ENCODE data around the gene IQSEC2.

DNA sequence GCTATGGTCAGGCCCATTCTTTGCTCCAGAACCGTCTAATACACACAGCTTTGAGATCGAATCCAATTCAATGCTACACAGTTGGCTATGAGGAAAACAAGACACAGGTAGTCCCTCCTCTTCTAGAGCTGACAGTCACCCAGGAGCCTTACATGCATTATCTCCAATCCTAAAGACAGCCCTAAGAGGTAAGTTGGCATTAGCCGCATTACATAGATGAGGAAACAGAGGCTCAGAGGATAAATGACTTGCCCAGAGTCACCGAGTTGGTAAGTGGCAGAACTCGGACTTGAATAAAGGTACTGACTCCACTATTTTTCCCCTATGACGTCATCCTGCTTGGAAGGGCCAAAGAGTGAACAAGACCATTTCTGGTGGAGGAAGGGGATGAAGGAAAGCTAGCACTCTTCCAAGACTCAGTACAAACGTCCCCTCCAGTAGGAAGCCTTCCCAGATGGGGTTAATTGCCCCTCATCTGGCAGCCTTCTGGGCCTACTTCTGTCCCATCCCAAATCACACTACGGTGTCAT lies 8.5 kb downstream of the IQSEC2 start:
- TF ChIP-seq, protein P1, sequence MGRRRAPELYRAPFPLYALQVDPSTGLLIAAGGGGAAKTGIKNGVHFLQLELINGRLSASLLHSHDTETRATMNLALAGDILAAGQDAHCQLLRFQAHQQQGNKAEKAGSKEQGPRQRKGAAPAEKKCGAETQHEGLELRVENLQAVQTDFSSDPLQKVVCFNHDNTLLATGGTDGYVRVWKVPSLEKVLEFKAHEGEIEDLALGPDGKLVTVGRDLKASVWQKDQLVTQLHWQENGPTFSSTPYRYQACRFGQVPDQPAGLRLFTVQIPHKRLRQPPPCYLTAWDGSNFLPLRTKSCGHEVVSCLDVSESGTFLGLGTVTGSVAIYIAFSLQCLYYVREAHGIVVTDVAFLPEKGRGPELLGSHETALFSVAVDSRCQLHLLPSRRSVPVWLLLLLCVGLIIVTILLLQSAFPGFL (CRISPR knock-in tag; IDR thresholded peaks at IDR 0.05) = no peak
- TF ChIP-seq FOXA1 (IDR thresholded peaks at IDR 0.05; ENCODE audit: borderline replicate concordance) (no peak), FOS (IDR thresholded peaks at IDR 0.05; ENCODE audit: extremely low read depth, insufficient read length) (no peak), ELF4 (CRISPR knock-in tag; IDR thresholded peaks at IDR 0.05) (no peak), POLR2A (conservative IDR thresholded peaks at IDR 0.05) (no peak), TAF15 (IDR thresholded peaks at IDR 0.05; ENCODE audit: low read depth, low read length) (no peak), NFE2 (IDR thresholded peaks at IDR 0.05; ENCODE audit: low read depth) (no peak), RCOR1 (IDR thresholded peaks at IDR 0.05; ENCODE audit: borderline replicate concordance in 1 of 2, low read depth in 2 of 2, low read length in 2 of 2) (no peak), ATF1 (CRISPR knock-in tag; IDR thresholded peaks at IDR 0.05) (no peak), ATF1 (tag; IDR thresholded peaks at IDR 0.05) (no peak), ZBTB33 (CRISPR knock-in tag; IDR thresholded peaks at IDR 0.05) (no peak)
- TF ChIP-seq, protein P2, sequence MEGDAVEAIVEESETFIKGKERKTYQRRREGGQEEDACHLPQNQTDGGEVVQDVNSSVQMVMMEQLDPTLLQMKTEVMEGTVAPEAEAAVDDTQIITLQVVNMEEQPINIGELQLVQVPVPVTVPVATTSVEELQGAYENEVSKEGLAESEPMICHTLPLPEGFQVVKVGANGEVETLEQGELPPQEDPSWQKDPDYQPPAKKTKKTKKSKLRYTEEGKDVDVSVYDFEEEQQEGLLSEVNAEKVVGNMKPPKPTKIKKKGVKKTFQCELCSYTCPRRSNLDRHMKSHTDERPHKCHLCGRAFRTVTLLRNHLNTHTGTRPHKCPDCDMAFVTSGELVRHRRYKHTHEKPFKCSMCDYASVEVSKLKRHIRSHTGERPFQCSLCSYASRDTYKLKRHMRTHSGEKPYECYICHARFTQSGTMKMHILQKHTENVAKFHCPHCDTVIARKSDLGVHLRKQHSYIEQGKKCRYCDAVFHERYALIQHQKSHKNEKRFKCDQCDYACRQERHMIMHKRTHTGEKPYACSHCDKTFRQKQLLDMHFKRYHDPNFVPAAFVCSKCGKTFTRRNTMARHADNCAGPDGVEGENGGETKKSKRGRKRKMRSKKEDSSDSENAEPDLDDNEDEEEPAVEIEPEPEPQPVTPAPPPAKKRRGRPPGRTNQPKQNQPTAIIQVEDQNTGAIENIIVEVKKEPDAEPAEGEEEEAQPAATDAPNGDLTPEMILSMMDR (IDR thresholded peaks at IDR 0.05 in 2 of 3, conservative IDR thresholded peaks at IDR 0.05 in 1 of 3; ENCODE audit: insufficient read depth in 2 of 3, low read depth in 1 of 3, low read length in 3 of 3) = no peak
- TF ChIP-seq, protein P3, sequence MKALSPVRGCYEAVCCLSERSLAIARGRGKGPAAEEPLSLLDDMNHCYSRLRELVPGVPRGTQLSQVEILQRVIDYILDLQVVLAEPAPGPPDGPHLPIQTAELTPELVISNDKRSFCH (CRISPR knock-in tag; IDR thresholded peaks at IDR 0.05) = no peak
- TF ChIP-seq, protein P3 (tag; IDR thresholded peaks at IDR 0.05) = no peak
- TF ChIP-seq, protein P4, sequence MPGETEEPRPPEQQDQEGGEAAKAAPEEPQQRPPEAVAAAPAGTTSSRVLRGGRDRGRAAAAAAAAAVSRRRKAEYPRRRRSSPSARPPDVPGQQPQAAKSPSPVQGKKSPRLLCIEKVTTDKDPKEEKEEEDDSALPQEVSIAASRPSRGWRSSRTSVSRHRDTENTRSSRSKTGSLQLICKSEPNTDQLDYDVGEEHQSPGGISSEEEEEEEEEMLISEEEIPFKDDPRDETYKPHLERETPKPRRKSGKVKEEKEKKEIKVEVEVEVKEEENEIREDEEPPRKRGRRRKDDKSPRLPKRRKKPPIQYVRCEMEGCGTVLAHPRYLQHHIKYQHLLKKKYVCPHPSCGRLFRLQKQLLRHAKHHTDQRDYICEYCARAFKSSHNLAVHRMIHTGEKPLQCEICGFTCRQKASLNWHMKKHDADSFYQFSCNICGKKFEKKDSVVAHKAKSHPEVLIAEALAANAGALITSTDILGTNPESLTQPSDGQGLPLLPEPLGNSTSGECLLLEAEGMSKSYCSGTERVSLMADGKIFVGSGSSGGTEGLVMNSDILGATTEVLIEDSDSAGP (CRISPR knock-in tag; IDR thresholded peaks at IDR 0.05) = no peak
- TF ChIP-seq, protein P5, sequence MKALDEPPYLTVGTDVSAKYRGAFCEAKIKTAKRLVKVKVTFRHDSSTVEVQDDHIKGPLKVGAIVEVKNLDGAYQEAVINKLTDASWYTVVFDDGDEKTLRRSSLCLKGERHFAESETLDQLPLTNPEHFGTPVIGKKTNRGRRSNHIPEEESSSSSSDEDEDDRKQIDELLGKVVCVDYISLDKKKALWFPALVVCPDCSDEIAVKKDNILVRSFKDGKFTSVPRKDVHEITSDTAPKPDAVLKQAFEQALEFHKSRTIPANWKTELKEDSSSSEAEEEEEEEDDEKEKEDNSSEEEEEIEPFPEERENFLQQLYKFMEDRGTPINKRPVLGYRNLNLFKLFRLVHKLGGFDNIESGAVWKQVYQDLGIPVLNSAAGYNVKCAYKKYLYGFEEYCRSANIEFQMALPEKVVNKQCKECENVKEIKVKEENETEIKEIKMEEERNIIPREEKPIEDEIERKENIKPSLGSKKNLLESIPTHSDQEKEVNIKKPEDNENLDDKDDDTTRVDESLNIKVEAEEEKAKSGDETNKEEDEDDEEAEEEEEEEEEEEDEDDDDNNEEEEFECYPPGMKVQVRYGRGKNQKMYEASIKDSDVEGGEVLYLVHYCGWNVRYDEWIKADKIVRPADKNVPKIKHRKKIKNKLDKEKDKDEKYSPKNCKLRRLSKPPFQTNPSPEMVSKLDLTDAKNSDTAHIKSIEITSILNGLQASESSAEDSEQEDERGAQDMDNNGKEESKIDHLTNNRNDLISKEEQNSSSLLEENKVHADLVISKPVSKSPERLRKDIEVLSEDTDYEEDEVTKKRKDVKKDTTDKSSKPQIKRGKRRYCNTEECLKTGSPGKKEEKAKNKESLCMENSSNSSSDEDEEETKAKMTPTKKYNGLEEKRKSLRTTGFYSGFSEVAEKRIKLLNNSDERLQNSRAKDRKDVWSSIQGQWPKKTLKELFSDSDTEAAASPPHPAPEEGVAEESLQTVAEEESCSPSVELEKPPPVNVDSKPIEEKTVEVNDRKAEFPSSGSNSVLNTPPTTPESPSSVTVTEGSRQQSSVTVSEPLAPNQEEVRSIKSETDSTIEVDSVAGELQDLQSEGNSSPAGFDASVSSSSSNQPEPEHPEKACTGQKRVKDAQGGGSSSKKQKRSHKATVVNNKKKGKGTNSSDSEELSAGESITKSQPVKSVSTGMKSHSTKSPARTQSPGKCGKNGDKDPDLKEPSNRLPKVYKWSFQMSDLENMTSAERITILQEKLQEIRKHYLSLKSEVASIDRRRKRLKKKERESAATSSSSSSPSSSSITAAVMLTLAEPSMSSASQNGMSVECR (CRISPR knock-in tag; IDR thresholded peaks at IDR 0.05) = no peak

Measured in K562 (cell line).